B cell (primary cell): Measurements from ENCODE around the gene PLCB4. TPM values are rescaled to one million over a fixed set of nuclear protein-coding genes. Genes with fewer than 3 reads are reported as not detected.

ENCODE experiments used
- ATAC-seq: fragments of 200-7000 bp; cut with Tn5 transposase; one replicate; pipeline ENCODE4 v1.10.0; 2021; ENCODE audit warnings: low read depth, mild to moderate bottlenecking, moderate number of reproducible peaks, moderate library complexity
- CTCF ChIA-PET: fragments of 350-600 bp; sonication (Branson Sonifier 250); formaldehyde crosslinking; loops from one replicate; lab custom pipeline; 2021; ENCODE audit warnings: antibody characterized with exemption, inconsistent platforms; lab: Charles Lee
- POLR2A ChIA-PET: fragments of 350-600 bp; sonication (Branson Sonifier 250); formaldehyde crosslinking; loops from one replicate; lab custom pipeline; 2021; ENCODE audit warnings: antibody characterized with exemption; lab: Charles Lee
- DNase-seq: peaks from one replicate; pipeline ENCODE4 v3.0.0; 2013
- H2AFZ ChIP-seq: 2 replicates; pipeline ENCODE4 v1.6.1; 2012; ENCODE audit warnings: mild to moderate bottlenecking, low read depth, low read length; ENCODE audit not compliant: insufficient read depth, poor library complexity, severe bottlenecking
- H3K27ac ChIP-seq, 2 donors: 1 replicate in 1 of 2; 2 replicates in 1 of 2; pipeline ENCODE4 v1.5.1; 2012 to 2013; ENCODE audit warnings: low read length in 2 of 2, mild to moderate bottlenecking in 2 of 2, moderate library complexity in 1 of 2
- H3K27me3 ChIP-seq, 4 experiments: fragments of 200-600 bp in 1 of 4; sonication (generic) in 1 of 4; replicated peaks in 1 of 4; 1 replicate in 2 of 4; 2 replicates in 2 of 4; pipeline versions ENCODE4 v1.6.1 to v1.7.0; 2013 to 2016; ENCODE audit warnings: low read length in 3 of 4, mild to moderate bottlenecking in 2 of 4, mixed read lengths in 1 of 4, moderate library complexity in 1 of 4; ENCODE audit not compliant: insufficient read depth in 4 of 4, control insufficient read depth in 3 of 4; ENCODE audit errors: control extremely low read depth in 1 of 4
- H3K36me3 ChIP-seq, 2 experiments: replicated peaks in 1 of 2; 1 replicate in 1 of 2; 2 replicates in 1 of 2; pipeline versions ENCODE4 v1.6.1 to v1.7.1; 2013; ENCODE audit warnings: low read length in 1 of 2; ENCODE audit not compliant: insufficient read depth in 2 of 2, control insufficient read depth in 1 of 2; ENCODE audit errors: control extremely low read depth in 1 of 2, extremely low read depth in 1 of 2
- H3K4me1 ChIP-seq, 2 donors: fragments of 200-600 bp in 1 of 2; sonication (generic) in 1 of 2; 1 replicate in 1 of 2; 2 replicates in 1 of 2; pipeline versions ENCODE4 v1.5.1 to v1.6.1; 2013 to 2017; ENCODE audit warnings: low read length in 2 of 2; ENCODE audit not compliant: control insufficient read depth in 2 of 2, insufficient read depth in 2 of 2
- H3K4me2 ChIP-seq: replicated peaks from 2 replicates; pipeline ENCODE3; 2012; ENCODE audit warnings: mild to moderate bottlenecking, low read depth, low read length; ENCODE audit not compliant: poor library complexity, severe bottlenecking
- H3K4me3 ChIP-seq, 5 experiments: fragments of 200-600 bp in 1 of 5; sonication (generic) in 1 of 5; 1 replicate in 3 of 5; 2 replicates in 2 of 5; pipeline versions ENCODE4 v1.5.1 to v1.7.0; 2011 to 2016; ENCODE audit warnings: low read length in 4 of 5, mild to moderate bottlenecking in 4 of 5, low read depth in 2 of 5, control low read depth in 1 of 5, moderate library complexity in 1 of 5; ENCODE audit not compliant: insufficient read depth in 1 of 5; ENCODE audit errors: control extremely low read depth in 1 of 5, extremely low read depth in 1 of 5
- H3K79me2 ChIP-seq: fragments of 200-600 bp; sonication (generic); one replicate; pipeline ENCODE4 v1.6.0; 2016; ENCODE audit warnings: low read length; ENCODE audit not compliant: control insufficient read depth, insufficient read depth
- H3K9ac ChIP-seq: fragments of 200-600 bp; sonication (generic); 2 replicates; pipeline ENCODE4 v1.6.1; 2017; ENCODE audit warnings: mild to moderate bottlenecking, low read length, moderate library complexity
- H3K9me3 ChIP-seq, 3 donors: one replicate each; pipeline versions ENCODE4 v1.6.1 to v1.7.1; 2013; ENCODE audit warnings: low read length in 2 of 3; ENCODE audit not compliant: control insufficient read depth in 2 of 3, insufficient read depth in 1 of 3; ENCODE audit errors: control extremely low read depth in 1 of 3
- H4K20me1 ChIP-seq: 2 replicates; pipeline ENCODE4 v1.6.0; 2012; ENCODE audit warnings: mild to moderate bottlenecking, low read length; ENCODE audit not compliant: insufficient read depth, control insufficient read depth, poor library complexity, severe bottlenecking
- H3K27ac Mint-ChIP-seq: one replicate; pipeline ENCODE4 v1.8.0; 2021; ENCODE audit warnings: mixed read lengths
- H3K27me3 Mint-ChIP-seq: one replicate; pipeline ENCODE4 v1.8.0; 2021; ENCODE audit warnings: mixed read lengths
- H3K4me1 Mint-ChIP-seq: one replicate; pipeline ENCODE4 v1.8.0; 2021; ENCODE audit warnings: mixed read lengths
- H3K4me3 Mint-ChIP-seq: one replicate; pipeline ENCODE4 v1.8.0; 2021; ENCODE audit warnings: mixed read lengths
- H3K9me3 Mint-ChIP-seq: one replicate; pipeline ENCODE4 v1.8.0; 2022; ENCODE audit warnings: mixed read lengths; ENCODE audit not compliant: insufficient read depth
- CTCF ChIP-seq: fragments of 200-600 bp; IDR thresholded peaks from one replicate; pipeline ENCODE4 v1.8.0; 2022; ENCODE audit warnings: antibody characterized with exemption, mild to moderate bottlenecking
- EZH2 ChIP-seq: IDR thresholded peaks from 2 replicates; pipeline ENCODE4 v1.6.1; 2012; ENCODE audit warnings: borderline replicate concordance, low read depth, mild to moderate bottlenecking, moderate library complexity, low read length; ENCODE audit not compliant: insufficient read depth, poor library complexity, severe bottlenecking
- WGBS: methylation state at CpG from one replicate; pipeline ENCODE4 v1.1.5; 2013; ENCODE audit warnings: missing lambda C conversion rate; ENCODE audit not compliant: insufficient coverage; 5-methylcytosine and 5-hydroxymethylcytosine counted together
- intact Hi-C: fragments of 100-400 bp; cut with micrococcal nuclease; formaldehyde crosslinking; loops from one replicate; pipeline ENCODE4 v1.10.0; 2022
- polyA plus RNA-seq: library from polyadenylated mRNA; depleted of rRNA; stranded (reverse); fragments of >200 nt; gene quantifications from 2 replicates; pipeline ENCODE4 v1.2.3, GENCODE V29; 2012
- total RNA-seq, 2 donors: library from RNA; stranded (reverse); fragments of 120-200 nt in 1 of 2; gene quantifications; 1 replicate in 1 of 2; 2 replicates in 1 of 2; pipeline versions ENCODE4 v1.2.3 to v1.2.4, GENCODE V29; 2013 to 2022

PLCB4 gene
- total and polyA plus RNA-seq, 2 donors (not counting 1 experiment from before 2014, with no cell fraction given): not detected

- Histone ChIP-seq H3K4me3 (no peak overlapping the region), H4K20me1 (no peaks in the 10 kb centered on the region), H3K9ac (no peak overlapping the region), H3K4me2 (no peak overlapping the region), H3K36me3 (no peaks in the 10 kb centered on the region), H3K79me2 (no peaks in the 10 kb centered on the region), H2AFZ (no peak overlapping the region), H3K9me3 (peaks cover 0 to 2% (median 0%) of the 10 kb centered on the region in 3 donors), H3K27me3 (no peaks in the 10 kb centered on the region), H3K4me1 (no peaks in the 10 kb centered on the region), H3K27ac (no peak overlapping the region)
- Mint-ChIP-seq H3K9me3 (peaks cover 5% of the 10 kb centered on the region), H3K27me3 (no peaks in the 10 kb centered on the region), H3K4me3 (no peak overlapping the region), H3K27ac (no peak overlapping the region), H3K4me1 (no peaks in the 10 kb centered on the region)
- TF ChIP-seq EZH2 (no peak), CTCF (no peak)
- DNase-seq: no peak
- ATAC-seq: no peak
- POLR2A ChIA-PET: no interaction called here
- 61% methylated on average over 2 of the region's 3 CpGs for WGBS
- CTCF ChIA-PET: no interaction called here
- intact Hi-C loops: no loop called here
These were observed 33.8 kb upstream of the PLCB4 start for GRCh38 chr20:9035126-9035525.

DNA sequence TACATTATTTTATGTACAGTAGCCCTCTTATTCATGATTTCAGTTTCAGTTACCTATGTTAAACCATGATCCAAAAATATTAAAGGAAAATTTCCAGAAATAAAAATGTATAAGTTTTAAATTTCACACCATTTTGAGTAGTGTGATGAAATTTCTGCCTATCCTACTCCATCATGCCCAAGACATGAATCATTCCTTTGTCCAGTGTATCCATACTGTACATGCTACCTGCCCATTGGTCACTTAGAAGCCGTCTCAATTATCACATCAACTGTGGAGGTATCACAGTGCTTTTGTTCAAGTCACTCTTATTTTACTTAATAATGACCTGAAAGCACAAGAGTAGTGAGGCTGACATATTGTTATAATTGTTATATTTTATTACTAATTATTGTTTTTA is 32.3 kb upstream of the PLCB4 start:
- Histone ChIP-seq H3K36me3 (no peaks in the 10 kb centered on the region), H3K27me3 (no peaks in the 10 kb centered on the region), H3K27ac (no peak overlapping the region), H3K9me3 (peaks cover 0 to 3% (median 0%) of the 10 kb centered on the region in 3 donors), H3K4me3 (no peak overlapping the region), H3K4me1 (no peaks in the 10 kb centered on the region), H4K20me1 (no peaks in the 10 kb centered on the region), H3K9ac (no peak overlapping the region), H3K79me2 (no peaks in the 10 kb centered on the region), H3K4me2 (no peak overlapping the region), H2AFZ (no peak overlapping the region)
- Mint-ChIP-seq H3K4me1 (no peaks in the 10 kb centered on the region), H3K4me3 (no peak overlapping the region), H3K27me3 (no peaks in the 10 kb centered on the region), H3K27ac (no peak overlapping the region), H3K9me3 (peaks cover 5% of the 10 kb centered on the region)
- DNase-seq (no peak), ATAC-seq (no peak)
- WGBS: no CpG with 5 or more reads among the region's 1 CpG
- TF ChIP-seq CTCF (no peak), EZH2 (no peak)
- intact Hi-C loops: no loop called here
- ChIA-PET CTCF (no interaction called here), POLR2A (no interaction called here)
